ENCODE data around the gene SCAMP3.
"Not testable (repeated sequence)": the region's sequence is repeated elsewhere in the genome, so short reads cannot be mapped to it uniquely, and the experiment has no call there.

SCAMP3 gene

GRCh38 chr1:155219592-155220031 lies 42.5 kb downstream of the SCAMP3 start:
- in situ Hi-C loops (cut with MboI; ENCODE audit: low sequenced_read_pairs, unreplicated experiment): no loop called here
- TF ChIP-seq, protein P1, sequence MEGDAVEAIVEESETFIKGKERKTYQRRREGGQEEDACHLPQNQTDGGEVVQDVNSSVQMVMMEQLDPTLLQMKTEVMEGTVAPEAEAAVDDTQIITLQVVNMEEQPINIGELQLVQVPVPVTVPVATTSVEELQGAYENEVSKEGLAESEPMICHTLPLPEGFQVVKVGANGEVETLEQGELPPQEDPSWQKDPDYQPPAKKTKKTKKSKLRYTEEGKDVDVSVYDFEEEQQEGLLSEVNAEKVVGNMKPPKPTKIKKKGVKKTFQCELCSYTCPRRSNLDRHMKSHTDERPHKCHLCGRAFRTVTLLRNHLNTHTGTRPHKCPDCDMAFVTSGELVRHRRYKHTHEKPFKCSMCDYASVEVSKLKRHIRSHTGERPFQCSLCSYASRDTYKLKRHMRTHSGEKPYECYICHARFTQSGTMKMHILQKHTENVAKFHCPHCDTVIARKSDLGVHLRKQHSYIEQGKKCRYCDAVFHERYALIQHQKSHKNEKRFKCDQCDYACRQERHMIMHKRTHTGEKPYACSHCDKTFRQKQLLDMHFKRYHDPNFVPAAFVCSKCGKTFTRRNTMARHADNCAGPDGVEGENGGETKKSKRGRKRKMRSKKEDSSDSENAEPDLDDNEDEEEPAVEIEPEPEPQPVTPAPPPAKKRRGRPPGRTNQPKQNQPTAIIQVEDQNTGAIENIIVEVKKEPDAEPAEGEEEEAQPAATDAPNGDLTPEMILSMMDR (IDR thresholded peaks at IDR 0.05; ENCODE audit: borderline replicate concordance, control extremely low read depth, extremely low read depth, insufficient read depth, missing control alignments): no peak
- no peak for DNase-seq (ENCODE audit: low spot score)

DNA sequence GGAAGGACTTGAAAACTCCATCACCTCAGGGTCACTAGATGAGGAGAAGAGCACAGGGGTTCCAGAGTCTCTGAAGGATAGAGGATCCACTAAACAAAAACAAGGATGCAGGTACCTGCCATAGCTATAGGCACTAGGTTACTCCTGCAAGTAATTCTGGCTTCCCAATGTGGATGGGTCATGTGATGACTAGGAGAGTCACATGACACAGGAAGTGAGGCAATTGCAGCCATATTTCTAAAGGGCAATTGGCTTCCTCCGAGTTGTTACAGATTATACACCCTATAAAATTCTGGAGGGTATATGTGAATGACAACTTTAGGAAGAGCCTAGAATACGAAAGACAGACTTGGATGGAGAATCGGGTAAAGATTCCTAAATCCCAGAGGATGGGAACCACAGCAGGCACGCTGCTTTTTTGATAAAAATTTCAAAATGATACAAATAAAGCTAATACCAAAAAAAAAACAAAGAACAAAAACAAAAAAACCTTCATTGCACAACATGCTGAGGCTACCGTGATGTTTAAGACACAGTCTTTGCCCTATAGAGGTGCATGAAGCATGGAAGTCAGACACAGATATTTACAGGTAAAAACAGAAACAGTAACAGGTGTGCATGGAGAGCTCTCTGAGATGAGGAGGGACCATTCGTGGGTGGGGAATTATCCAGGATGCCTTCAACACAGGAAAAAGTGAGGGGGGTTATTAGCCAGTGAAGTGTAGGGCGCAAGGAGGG lies 43.1 kb downstream of the SCAMP3 start:
- DNase-seq (ENCODE audit: low spot score): no peak
- TF ChIP-seq, protein P1 (IDR thresholded peaks at IDR 0.05; ENCODE audit: borderline replicate concordance, control extremely low read depth, extremely low read depth, insufficient read depth, missing control alignments): no peak
- in situ Hi-C loops (cut with MboI; ENCODE audit: low sequenced_read_pairs, unreplicated experiment): no loop called here

- DNase-seq (ENCODE audit: low spot score); in situ Hi-C loops (cut with MboI; ENCODE audit: low sequenced_read_pairs, unreplicated experiment): not testable (repeated sequence)
Measured at GRCh38 chr1:155214702-155215101, 47.5 kb downstream of the SCAMP3 start.

DNA sequence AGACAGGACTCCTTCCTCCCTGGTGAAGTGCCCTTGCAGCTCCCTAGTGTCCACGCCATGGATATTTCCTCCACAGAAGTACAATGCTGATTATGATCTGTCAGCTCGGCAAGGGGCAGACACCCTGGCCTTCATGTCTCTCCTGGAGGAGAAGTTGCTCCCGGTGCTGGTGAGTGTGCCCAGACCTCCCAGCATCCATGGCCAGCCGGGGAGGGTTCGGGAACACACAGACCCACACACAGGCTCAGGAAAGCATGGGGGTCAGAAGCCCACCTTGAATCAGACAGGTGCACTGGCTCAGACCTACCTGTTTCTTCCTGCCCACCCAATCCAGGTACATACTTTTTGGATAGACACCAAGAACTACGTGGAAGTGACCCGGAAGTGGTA lies 50.1 kb downstream of the SCAMP3 start:
- in situ Hi-C loops (cut with MboI; ENCODE audit: low sequenced_read_pairs, unreplicated experiment); DNase-seq (ENCODE audit: low spot score): not testable (repeated sequence)

GRCh38 chr1:155211381-155212050 lies 50.6 kb downstream of the SCAMP3 start:
- in situ Hi-C loops (cut with MboI; ENCODE audit: low sequenced_read_pairs, unreplicated experiment); DNase-seq (ENCODE audit: low spot score): not testable (repeated sequence)

DNA sequence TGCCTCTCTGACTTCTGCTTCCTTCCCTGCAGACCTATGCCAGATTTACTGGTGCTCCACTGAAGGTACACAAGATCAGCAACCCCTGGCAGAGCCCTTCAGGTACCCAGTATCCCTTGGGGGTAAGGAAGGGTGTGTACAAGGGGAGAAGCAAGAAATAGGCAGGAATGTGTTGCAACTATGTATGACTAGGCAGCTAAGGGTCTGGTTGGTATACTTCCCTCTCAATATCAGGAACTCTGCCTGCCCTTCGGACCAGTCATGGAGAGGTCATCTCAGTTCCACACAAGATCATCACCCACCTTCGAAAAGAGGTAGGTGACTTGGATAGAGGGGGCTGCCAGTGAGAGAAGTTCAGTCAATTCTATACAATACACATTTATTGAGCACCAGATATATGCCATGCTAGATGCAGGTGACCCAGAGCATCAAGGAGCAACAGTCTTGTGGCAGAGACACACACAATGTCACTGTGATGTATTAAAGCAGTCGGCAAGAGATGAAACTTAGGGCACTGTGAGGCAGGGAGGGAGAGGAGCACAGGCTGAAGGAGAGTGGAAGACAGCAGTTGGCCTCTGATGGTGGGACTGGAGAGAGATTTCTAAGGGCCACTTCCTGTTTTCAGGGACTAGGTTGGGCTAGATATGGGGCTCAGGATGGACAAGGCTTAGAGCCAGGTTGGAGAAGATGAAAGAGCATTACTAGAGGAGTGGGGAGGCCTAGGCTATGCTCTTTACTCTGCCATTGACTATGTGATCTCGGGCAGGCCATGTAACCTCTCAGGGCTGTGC lies 51.7 kb downstream of the SCAMP3 start:
- TF ChIP-seq, protein P1 (IDR thresholded peaks at IDR 0.05; ENCODE audit: borderline replicate concordance, control extremely low read depth, extremely low read depth, insufficient read depth, missing control alignments): no peak
- no peak for DNase-seq (ENCODE audit: low spot score)
- in situ Hi-C loops (cut with MboI; ENCODE audit: low sequenced_read_pairs, unreplicated experiment): no loop called here

DNA sequence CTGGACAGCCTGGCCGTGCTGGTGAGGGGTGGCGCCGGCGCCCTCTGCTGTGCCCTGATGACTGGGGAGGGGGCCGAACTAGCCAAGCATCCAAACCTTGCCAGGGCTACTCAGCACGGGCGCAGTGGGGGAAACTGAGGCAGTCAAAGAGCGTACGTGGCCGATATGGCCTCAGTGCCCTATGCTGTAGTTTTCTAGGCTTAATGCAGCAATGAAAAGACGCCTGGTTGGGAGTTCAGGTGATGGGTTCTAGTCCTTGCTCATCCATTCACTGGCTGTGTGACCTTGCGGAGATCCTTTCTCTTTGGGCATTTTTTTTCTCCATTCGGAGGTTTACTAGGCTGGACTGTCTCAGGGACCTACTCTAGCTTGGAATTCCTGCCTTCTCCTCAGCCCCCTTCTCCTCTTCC lies 52.8 kb downstream of the SCAMP3 start:
- DNase-seq (ENCODE audit: low spot score): no peak
- in situ Hi-C loops (cut with MboI; ENCODE audit: low sequenced_read_pairs, unreplicated experiment): no loop called here
- TF ChIP-seq, protein P1 (IDR thresholded peaks at IDR 0.05; ENCODE audit: borderline replicate concordance, control extremely low read depth, extremely low read depth, insufficient read depth, missing control alignments): no peak

Data from GM13976 (cell line).